Parathyroid adenoma (tissue), 2 donors: ENCODE results near the gene PLCB1.

ENCODE experiments used
- H2AFZ ChIP-seq: fragments of 300-600 bp; sonication (generic); one replicate; pipeline ENCODE4 v1.7.0; 2017; ENCODE audit warnings: antibody characterized with exemption, mild to moderate bottlenecking
- H3K27ac ChIP-seq: fragments of 300-600 bp; sonication (generic); one replicate; pipeline ENCODE4 v1.7.0; 2017
- H3K27me3 ChIP-seq: fragments of 300-600 bp; sonication (generic); one replicate; pipeline ENCODE4 v1.7.0; 2017; ENCODE audit warnings: low read length; ENCODE audit not compliant: control insufficient read depth, insufficient read depth
- H3K36me3 ChIP-seq: fragments of 300-600 bp; sonication (generic); one replicate; pipeline ENCODE4 v1.7.0; 2017; ENCODE audit warnings: low read length; ENCODE audit not compliant: control insufficient read depth, insufficient read depth
- H3K4me1 ChIP-seq: fragments of 300-600 bp; sonication (generic); one replicate; pipeline ENCODE4 v1.7.0; 2017; ENCODE audit warnings: control low read depth
- H3K4me2 ChIP-seq: fragments of 300-600 bp; sonication (generic); one replicate; pipeline ENCODE4 v1.7.0; 2017; ENCODE audit warnings: low read length
- H3K4me3 ChIP-seq: fragments of 300-600 bp; sonication (generic); one replicate; pipeline ENCODE4 v1.7.0; 2017; ENCODE audit warnings: low read depth, low read length
- H3K79me2 ChIP-seq: fragments of 300-600 bp; sonication (generic); one replicate; pipeline ENCODE4 v1.7.0; 2017; ENCODE audit warnings: control low read depth
- H3K9ac ChIP-seq: fragments of 300-600 bp; sonication (generic); one replicate; pipeline ENCODE4 v1.7.0; 2017; ENCODE audit warnings: mild to moderate bottlenecking
- H3K9me3 ChIP-seq: fragments of 300-600 bp; sonication (generic); one replicate; pipeline ENCODE4 v1.7.0; 2017; ENCODE audit warnings: low read length; ENCODE audit not compliant: control insufficient read depth
- TF ChIP-seq, protein P1 (sequence below): fragments of 300-600 bp; sonication (generic); IDR thresholded peaks from one replicate; pipeline ENCODE4 v1.7.0; 2017; ENCODE audit warnings: antibody characterized with exemption, mild to moderate bottlenecking
- donor health status: primary hyperparathyroidism.

PLCB1 gene

GRCh38 chr20:8399947-8400346 is 267.9 kb downstream of the PLCB1 start:
- Histone ChIP-seq H3K4me2 (no peak overlapping the region), H3K9ac (no peak overlapping the region), H3K79me2 (peaks cover 19% of the 10 kb centered on the region), H3K27ac (no peak overlapping the region), H3K36me3 (no peaks in the 10 kb centered on the region), H3K9me3 (no peaks in the 10 kb centered on the region), H2AFZ (no peak overlapping the region), H3K4me1 (peaks cover 4% of the 10 kb centered on the region), H3K27me3 (no peaks in the 10 kb centered on the region), H3K4me3 (no peak overlapping the region)
- TF ChIP-seq, protein P1, sequence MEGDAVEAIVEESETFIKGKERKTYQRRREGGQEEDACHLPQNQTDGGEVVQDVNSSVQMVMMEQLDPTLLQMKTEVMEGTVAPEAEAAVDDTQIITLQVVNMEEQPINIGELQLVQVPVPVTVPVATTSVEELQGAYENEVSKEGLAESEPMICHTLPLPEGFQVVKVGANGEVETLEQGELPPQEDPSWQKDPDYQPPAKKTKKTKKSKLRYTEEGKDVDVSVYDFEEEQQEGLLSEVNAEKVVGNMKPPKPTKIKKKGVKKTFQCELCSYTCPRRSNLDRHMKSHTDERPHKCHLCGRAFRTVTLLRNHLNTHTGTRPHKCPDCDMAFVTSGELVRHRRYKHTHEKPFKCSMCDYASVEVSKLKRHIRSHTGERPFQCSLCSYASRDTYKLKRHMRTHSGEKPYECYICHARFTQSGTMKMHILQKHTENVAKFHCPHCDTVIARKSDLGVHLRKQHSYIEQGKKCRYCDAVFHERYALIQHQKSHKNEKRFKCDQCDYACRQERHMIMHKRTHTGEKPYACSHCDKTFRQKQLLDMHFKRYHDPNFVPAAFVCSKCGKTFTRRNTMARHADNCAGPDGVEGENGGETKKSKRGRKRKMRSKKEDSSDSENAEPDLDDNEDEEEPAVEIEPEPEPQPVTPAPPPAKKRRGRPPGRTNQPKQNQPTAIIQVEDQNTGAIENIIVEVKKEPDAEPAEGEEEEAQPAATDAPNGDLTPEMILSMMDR, result no peak

- Histone ChIP-seq H3K4me3 (no peak overlapping the region), H3K4me2 (no peak overlapping the region), H3K36me3 (no peaks in the 10 kb centered on the region), H3K27me3 (no peaks in the 10 kb centered on the region), H3K4me1 (peaks cover 4% of the 10 kb centered on the region), H3K79me2 (peaks cover 19% of the 10 kb centered on the region), H3K9ac (no peak overlapping the region), H2AFZ (no peak overlapping the region), H3K9me3 (no peaks in the 10 kb centered on the region), H3K27ac (no peak overlapping the region)
- TF ChIP-seq, protein P1, result no peak
Observed at GRCh38 chr20:8400486-8400885, 268.4 kb downstream of the PLCB1 start.

DNA sequence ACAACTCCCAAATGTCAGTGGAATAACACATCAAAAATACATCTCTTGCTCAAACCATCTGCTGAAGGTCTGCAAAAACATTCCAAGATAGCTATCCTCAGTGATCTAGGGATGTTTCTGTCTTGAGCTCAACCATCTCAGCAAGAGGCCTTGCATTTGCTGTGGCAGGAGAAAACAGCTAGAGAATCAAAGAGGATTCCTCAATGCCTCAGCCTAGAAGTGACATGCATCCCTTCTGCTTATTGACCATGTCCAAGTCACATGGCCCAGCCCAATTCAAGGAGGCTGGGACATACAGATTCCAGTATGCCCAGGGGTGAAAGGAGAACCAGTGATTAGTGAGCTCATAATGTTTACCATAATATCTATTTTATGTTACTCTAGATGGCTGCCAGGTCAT is 269.5 kb downstream of the PLCB1 start:
- Histone ChIP-seq H3K9me3 (no peaks in the 10 kb centered on the region), H2AFZ (no peak overlapping the region), H3K4me3 (no peak overlapping the region), H3K27ac (no peak overlapping the region), H3K79me2 (peaks cover 17% of the 10 kb centered on the region), H3K9ac (no peak overlapping the region), H3K36me3 (no peaks in the 10 kb centered on the region), H3K4me1 (peaks cover 4% of the 10 kb centered on the region), H3K4me2 (no peak overlapping the region), H3K27me3 (no peaks in the 10 kb centered on the region)
- TF ChIP-seq, protein P1, result no peak

GRCh38 chr20:8402798-8403197 is 270.7 kb downstream of the PLCB1 start:
- TF ChIP-seq, protein P1, result no peak
- no peak overlapping the region for H3K4me3 ChIP-seq
- H3K4me2 ChIP-seq, result no peak overlapping the region
- H3K27ac ChIP-seq, result no peak overlapping the region
- no peak overlapping the region for H3K9ac ChIP-seq
- no peaks in the 10 kb centered on the region for H3K27me3 ChIP-seq
- H3K79me2 ChIP-seq, result peaks cover 22% of the 10 kb centered on the region
- H3K36me3 ChIP-seq, result no peaks in the 10 kb centered on the region
- H3K9me3 ChIP-seq, result no peaks in the 10 kb centered on the region
- no peak overlapping the region for H2AFZ ChIP-seq
- H3K4me1 ChIP-seq, result peaks cover 4% of the 10 kb centered on the region

DNA sequence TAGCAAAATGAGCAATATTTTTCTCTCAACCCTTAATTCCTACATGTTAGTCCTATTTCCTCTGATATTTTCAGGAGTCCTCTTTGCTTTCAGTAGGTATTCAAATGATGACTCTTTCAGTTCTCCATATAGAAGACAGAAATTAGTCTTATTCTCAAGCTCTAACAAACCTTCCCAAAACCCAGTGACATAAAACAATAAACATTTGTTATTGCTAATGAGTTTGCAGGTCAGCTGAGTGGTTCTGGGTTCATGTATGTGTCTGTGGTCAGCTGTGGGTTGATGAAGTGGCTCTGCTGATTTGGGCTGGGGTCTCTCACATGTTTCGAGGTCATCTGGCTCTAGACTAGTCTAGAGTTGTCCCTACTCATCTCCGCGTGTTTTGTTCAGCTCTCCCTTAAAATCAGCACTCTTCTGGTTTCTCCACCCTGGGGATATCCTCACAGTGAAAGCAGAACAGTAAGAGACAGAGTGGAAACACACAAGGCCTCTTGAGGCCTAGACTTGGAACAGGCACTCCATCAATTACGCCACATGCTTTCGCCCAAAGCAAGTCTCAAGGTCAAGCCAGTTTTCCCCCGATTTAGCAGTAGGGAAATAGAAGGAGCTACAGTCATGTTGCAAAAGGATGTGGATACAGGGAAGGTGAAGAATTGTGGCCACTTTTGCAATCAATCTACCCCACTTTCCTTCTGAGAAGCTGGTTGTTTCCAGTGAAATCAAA is 273.0 kb downstream of the PLCB1 start:
- H3K4me2 ChIP-seq, result no peak overlapping the region
- no peak overlapping the region for H2AFZ ChIP-seq
- no peaks in the 10 kb centered on the region for H3K27me3 ChIP-seq
- H3K4me3 ChIP-seq, result no peak overlapping the region
- no peak overlapping the region for H3K27ac ChIP-seq
- no peak overlapping the region for H3K9ac ChIP-seq
- H3K9me3 ChIP-seq, result no peaks in the 10 kb centered on the region
- H3K36me3 ChIP-seq, result no peaks in the 10 kb centered on the region
- H3K79me2 ChIP-seq, result peaks cover 17% of the 10 kb centered on the region
- TF ChIP-seq, protein P1, result no peak
- H3K4me1 ChIP-seq, result no peaks in the 10 kb centered on the region
